GM12878 (cell line): ENCODE results near the gene CPEB3. TPM values are rescaled to one million over a fixed set of nuclear protein-coding genes. Genes with fewer than 3 reads are reported as not detected.

Experiments
- ATAC-seq: fragments of 200-7000 bp; cut with Tn5 transposase; 3 replicates; pipeline ENCODE4 v1.9.1; 2020; ENCODE audit warnings: mild to moderate bottlenecking, moderate library complexity
- BruUV-seq: library from RNA; stranded (reverse); fragments of 400-500 nt; replicated peaks from 2 replicates; lab custom pipeline; 2021; lab: Mats Ljungman, UMichigan
- CTCF ChIA-PET: fragments of 300-600 bp; sonication (Branson Sonifier 250); formaldehyde crosslinking; extraction: SDS; loops from one replicate; lab custom pipeline; 2021; ENCODE audit warnings: inconsistent platforms; lab: Yijun Ruan, JAX
- POLR2A ChIA-PET: fragments of 350-600 bp; formaldehyde crosslinking; extraction: SDS; loops from one replicate; lab custom pipeline; 2021; ENCODE audit warnings: inconsistent platforms; lab: Charles Lee
- RAD21 ChIA-PET: fragments of 300-600 bp; sonication (Branson Sonifier 250); formaldehyde crosslinking; loops from one replicate; lab custom pipeline; 2023; ENCODE audit warnings: antibody characterized with exemption; ENCODE audit not compliant: unreplicated experiment; lab: Charles Lee
- SMC1A ChIA-PET: fragments of 300-600 bp; sonication (Branson Sonifier 250); formaldehyde crosslinking; loops from one replicate; lab custom pipeline; 2023; ENCODE audit not compliant: unreplicated experiment, uncharacterized antibody; lab: Charles Lee
- DNase-seq: peaks from one replicate; pipeline ENCODE4 v3.0.0-alpha.2; 2011; ENCODE audit warnings: low read depth, low spot score
- FAIRE-seq: peaks from 3 replicates; lab custom pipeline; 2011; peaks lifted over from hg19 to GRCh38; lab: Jason Lieb, UNC
- H2AFZ ChIP-seq: 2 replicates; pipeline ENCODE4 v1.6.0; 2011; ENCODE audit warnings: low read depth, low read length, control low read depth; ENCODE audit not compliant: control insufficient read depth
- H3K27ac ChIP-seq: 2 replicates; pipeline ENCODE4 v1.5.1; 2011; ENCODE audit warnings: control low read depth; ENCODE audit not compliant: control insufficient read depth, insufficient read depth
- H3K27me3 ChIP-seq, 2 experiments: replicated peaks in 1 of 2; 2 replicates each; pipeline versions ENCODE4 v1.6.0 to v1.6.1; 2011; ENCODE audit warnings: low read length in 1 of 2; ENCODE audit not compliant: control insufficient read depth in 2 of 2, insufficient read depth in 2 of 2
- H3K36me3 ChIP-seq, 2 experiments: 2 replicates each; pipeline ENCODE4 v1.5.1; 2011; ENCODE audit warnings: low read length in 1 of 2; ENCODE audit not compliant: control insufficient read depth in 2 of 2, insufficient read depth in 2 of 2
- H3K4me1 ChIP-seq: 2 replicates; pipeline ENCODE4 v1.6.1; 2011; ENCODE audit warnings: mild to moderate bottlenecking, low read length, moderate library complexity, mixed read lengths; ENCODE audit not compliant: control insufficient read depth, insufficient read depth
- H3K4me2 ChIP-seq: 2 replicates; pipeline ENCODE4 v1.6.0; 2011; ENCODE audit warnings: control low read depth; ENCODE audit not compliant: control insufficient read depth, insufficient read depth
- H3K4me3 ChIP-seq: fragments of 200-600 bp; sonication (generic); 2 replicates; pipeline ENCODE4 v1.5.1; 2016
- H3K79me2 ChIP-seq: 2 replicates; pipeline ENCODE4 v1.6.0; 2011; ENCODE audit warnings: low read length; ENCODE audit not compliant: control insufficient read depth, insufficient read depth
- H3K9ac ChIP-seq: 2 replicates; pipeline ENCODE4 v1.8.0; 2011; ENCODE audit warnings: low read length, control low read depth, mixed read lengths; ENCODE audit not compliant: control insufficient read depth, insufficient read depth
- H3K9me3 ChIP-seq: replicated peaks from 3 replicates; pipeline ENCODE4 v1.5.1; 2011; ENCODE audit warnings: mild to moderate bottlenecking, low read length; ENCODE audit not compliant: control insufficient read depth, insufficient read depth
- H4K20me1 ChIP-seq: 2 replicates; pipeline ENCODE4 v1.6.0; 2011; ENCODE audit not compliant: control insufficient read depth, insufficient read depth
- ATF7 ChIP-seq: fragments of 450-650 bp; IDR thresholded peaks from 2 replicates; pipeline ENCODE4 v1.6.1; 2016; ENCODE audit warnings: low read depth, mild to moderate bottlenecking
- BCL11A ChIP-seq: IDR thresholded peaks from 2 replicates; pipeline ENCODE4 v1.6.1; 2011; ENCODE audit warnings: low read depth, low read length
- BHLHE40 ChIP-seq, 2 experiments: fragments of 450-650 bp in 1 of 2; IDR thresholded peaks; 2 replicates each; pipeline ENCODE4 v1.6.1; 2011 to 2017; ENCODE audit warnings: low read depth in 2 of 2, borderline replicate concordance in 1 of 2, improper control_type of control experiment in 1 of 2, low read length in 1 of 2, mild to moderate bottlenecking in 1 of 2
- E4F1 ChIP-seq: fragments of 450-650 bp; IDR thresholded peaks from 2 replicates; pipeline ENCODE4 v1.6.1; 2018; ENCODE audit warnings: borderline replicate concordance, mild to moderate bottlenecking; ENCODE audit not compliant: partially characterized antibody
- HSF1 ChIP-seq: fragments of 150-350 bp; IDR thresholded peaks from 2 replicates; pipeline ENCODE4 v1.6.1; 2014; ENCODE audit warnings: mild to moderate bottlenecking, low read depth, low read length
- IKZF2 ChIP-seq, 2 experiments: fragments of 450-650 bp; IDR thresholded peaks; 2 replicates each; pipeline ENCODE4 v1.6.1; 2017; ENCODE audit warnings: mild to moderate bottlenecking in 2 of 2, moderate library complexity in 2 of 2
- IRF4 ChIP-seq: IDR thresholded peaks from 2 replicates; pipeline ENCODE4 v1.6.1; 2011; ENCODE audit warnings: low read depth, low read length
- MTA2 ChIP-seq: fragments of 450-650 bp; IDR thresholded peaks from 2 replicates; pipeline ENCODE4 v1.6.1; 2016; ENCODE audit warnings: low read depth, mild to moderate bottlenecking, moderate library complexity
- NR2C1 ChIP-seq: fragments of 450-650 bp; IDR thresholded peaks from 2 replicates; pipeline ENCODE4 v1.6.1; 2017; ENCODE audit warnings: antibody characterized with exemption, mild to moderate bottlenecking, moderate library complexity
- NR2F1 ChIP-seq: fragments of 450-650 bp; conservative IDR thresholded peaks from 2 replicates; pipeline ENCODE4 v1.6.1; 2017; ENCODE audit warnings: mild to moderate bottlenecking
- PML ChIP-seq: IDR thresholded peaks from 2 replicates; pipeline ENCODE4 v1.6.1; 2012; ENCODE audit warnings: low read length, inconsistent platforms
- WRNIP1 ChIP-seq: IDR thresholded peaks from 2 replicates; pipeline ENCODE4 v1.6.1; 2011; ENCODE audit warnings: low read depth, low read length, improper control_type of control experiment, borderline replicate concordance
- in situ Hi-C: fragments of 300-500 bp; cut with MboI; formaldehyde crosslinking; loops from 9 replicates; pipeline ENCODE4 v1.14.3; 2018; ENCODE audit warnings: mixed read lengths
- intact Hi-C: fragments of 100-400 bp; cut with micrococcal nuclease; formaldehyde crosslinking; loops from one replicate; pipeline ENCODE4 v1.14.2; 2022; ENCODE audit not compliant: unreplicated experiment
- polyA plus RNA-seq, 11 experiments: library from polyadenylated mRNA; depleted of rRNA in 4 of 11; unstranded in 6 of 11; stranded (reverse) in 5 of 11; fragments of >200 nt; fragmentation: Nextera tagmentation in 4 of 11; fragmentation: Illumina TruSeq in 1 of 11; extraction: Ambion mirVana in 4 of 11; extraction: Trizol in 1 of 11; gene quantifications; 1 replicate in 1 of 11; 2 replicates in 10 of 11; pipeline versions ENCODE4 v1.2.1 to v1.2.3, GENCODE V29; 2011 to 2016; ENCODE audit warnings: inconsistent platforms in 2 of 11, missing spikeins in 2 of 11, low read depth in 1 of 11
- total RNA-seq, 4 experiments: library from RNA; depleted of rRNA in 3 of 4; stranded (reverse); fragments of >200 nt in 3 of 4; fragmentation: Illumina TruSeq in 1 of 4; extraction: Trizol in 1 of 4; gene quantifications; 2 replicates each; pipeline versions ENCODE4 v1.2.1 to v1.2.3, GENCODE V29; 2013 to 2021

The CPEB3 gene
- total and polyA plus RNA-seq, 10 of the 15 experiments (the other 5 are each of a cell fraction or from before 2014, with no cell fraction given) = 0.50 to 2.3 (median 1.2) TPM

- TF ChIP-seq HSF1 (no peak), BHLHE40 (IDR thresholded peaks at IDR 0.05; ENCODE audit: borderline replicate concordance in 1 of 2, low read depth in 2 of 2, low read length in 1 of 2) (no peak)
Measured at GRCh38 chr10:92112462-92112861, 178.4 kb downstream of the CPEB3 start (continued).

- Histone ChIP-seq H4K20me1 (no peaks in the 10 kb centered on the region), H3K4me2 (no peak overlapping the region), H3K9ac (no peak overlapping the region), H3K4me1 (no peaks in the 10 kb centered on the region), H2AFZ (no peak overlapping the region), H3K27ac (no peak overlapping the region), H3K79me2 (no peaks in the 10 kb centered on the region), H3K27me3 (no peaks in the 10 kb centered on the region), H3K9me3 (no peaks in the 10 kb centered on the region), H3K36me3 (peaks cover 0 to 4% of the 10 kb centered on the region in 2 experiments; a peak in 3 of 4 replicates), H3K4me3 (no peak overlapping the region)
- FAIRE-seq (no peak), DNase-seq (no peak), ATAC-seq (no peak)
- ChIA-PET CTCF (interaction anchor here (2.0 kb wide), 1 partner anchor 10 kb away, joined by 10 read pairs; no protein-coding TSS in a partner anchor), SMC1A (interaction anchor here (0.5 to 2.6 kb wide), 6 partner anchors 10 to 83 kb away, joined by 3 to 14 read pairs (median 4); no protein-coding TSS in a partner anchor), RAD21 (interaction anchor here (1.8 kb wide), 1 partner anchor 23 kb away, joined by 5 read pairs; no protein-coding TSS in a partner anchor), POLR2A (no interaction called here)
- no TSS peak for BruUV-seq
- TF ChIP-seq ATF7 = no peak
- no peak for TF ChIP-seq IKZF2 (IDR thresholded peaks at IDR 0.05)
- no peak for TF ChIP-seq E4F1
- no peak for TF ChIP-seq BCL11A
- no peak for TF ChIP-seq NR2C1
- no peak for TF ChIP-seq PML
- TF ChIP-seq IRF4 = no peak
- no peak for TF ChIP-seq MTA2
- no peak for TF ChIP-seq NR2F1
- no peak for TF ChIP-seq WRNIP1
- in situ Hi-C loops (no loop called here), intact Hi-C loops (no loop called here)
Measured at GRCh38 chr10:92111336-92111939, 179.4 kb downstream of the CPEB3 start.
